Stomach (tissue), 9 donors: ENCODE data around the gene GNG3. TPM values are rescaled to one million over a fixed set of nuclear protein-coding genes. Genes with fewer than 3 reads are reported as not detected.

Experiments used
- DNase-seq, 2 donors: peaks; one replicate each; pipeline versions ENCODE4 v3.0.0 to v3.0.0-alpha.2; 2013 to 2019
- H3K27ac ChIP-seq, 5 donors: fragments of 200-600 bp in 4 of 5; sonication (generic) in 4 of 5; one replicate each; pipeline ENCODE4 v1.5.1; 2013 to 2019; ENCODE audit warnings: mild to moderate bottlenecking in 1 of 5, moderate library complexity in 1 of 5
- H3K27me3 ChIP-seq, 3 donors: fragments of 200-600 bp; sonication (generic); one replicate each; pipeline ENCODE4 v1.5.1; 2017 to 2019; ENCODE audit warnings: mixed run types in 1 of 3
- H3K36me3 ChIP-seq, 4 donors: fragments of 200-600 bp; sonication (generic); 1 replicate in 3 of 4; 2 replicates in 1 of 4; pipeline ENCODE4 v1.5.1; 2016 to 2019
- H3K4me1 ChIP-seq, 4 donors: fragments of 200-600 bp; sonication (generic); one replicate each; pipeline ENCODE4 v1.5.1; 2016 to 2019
- H3K4me3 ChIP-seq, 4 donors: fragments of 200-600 bp; sonication (generic) in 3 of 4; one replicate each; pipeline ENCODE4 v1.5.1; 2016 to 2019; ENCODE audit warnings: mild to moderate bottlenecking in 1 of 4
- H3K9me3 ChIP-seq, 4 donors: fragments of 200-600 bp; sonication (generic); one replicate each; pipeline ENCODE4 v1.5.1; 2016 to 2019
- POLR2A ChIP-seq, 4 donors: fragments of 450-650 bp; IDR thresholded peaks; one replicate each; pipeline ENCODE4 v1.6.1; 2016; ENCODE audit warnings: antibody characterized with exemption in 4 of 4, control low read depth in 2 of 4, mild to moderate bottlenecking in 1 of 4, moderate library complexity in 1 of 4
- POLR2AphosphoS5 ChIP-seq, 3 donors: sonication (generic); formaldehyde crosslinking; IDR thresholded peaks; one replicate each; pipeline ENCODE4 v1.6.1; 2016; ENCODE audit warnings: antibody characterized with exemption in 3 of 3
- WGBS, 5 donors: extraction: QIAGEN DNeasy Blood & Tissue Kit in 3 of 5; methylation state at CpG; one replicate each; pipeline versions ENCODE4 v1.1.5 to v1.1.7; 2013 to 2018; 5-methylcytosine and 5-hydroxymethylcytosine counted together
- intact Hi-C: fragments of 100-400 bp; cut with DNase I; formaldehyde crosslinking; loops from one replicate; pipeline ENCODE4 v1.15.1; 2023; ENCODE audit warnings: low total_unique reads
- polyA plus RNA-seq, 3 donors: library from polyadenylated mRNA; stranded (reverse); fragments of 200-250 nt; gene quantifications; one replicate each; pipeline ENCODE4 v1.2.3, GENCODE V29; 2013
- small RNA-seq, 4 donors: library from RNA; depleted of rRNA; stranded (forward); fragments of <200 nt; gene quantifications; one replicate each; pipeline ENCODE3, GENCODE V24; 2016
- total RNA-seq, 5 donors: library from RNA; depleted of rRNA; stranded (reverse); fragments of >200 nt; gene quantifications; one replicate each; pipeline versions ENCODE4 v1.1.0 to v1.2.3, GENCODE V29; 2014 to 2016
- donor health status: healthy with polysubstance abuse.
- donor health status: Bipolar disorder and iron deficiency.
- donor health status: healthy.

GNG3 gene
- total and polyA plus RNA-seq, 8 donors: 0.75 TPM; not detected in 7

DNA sequence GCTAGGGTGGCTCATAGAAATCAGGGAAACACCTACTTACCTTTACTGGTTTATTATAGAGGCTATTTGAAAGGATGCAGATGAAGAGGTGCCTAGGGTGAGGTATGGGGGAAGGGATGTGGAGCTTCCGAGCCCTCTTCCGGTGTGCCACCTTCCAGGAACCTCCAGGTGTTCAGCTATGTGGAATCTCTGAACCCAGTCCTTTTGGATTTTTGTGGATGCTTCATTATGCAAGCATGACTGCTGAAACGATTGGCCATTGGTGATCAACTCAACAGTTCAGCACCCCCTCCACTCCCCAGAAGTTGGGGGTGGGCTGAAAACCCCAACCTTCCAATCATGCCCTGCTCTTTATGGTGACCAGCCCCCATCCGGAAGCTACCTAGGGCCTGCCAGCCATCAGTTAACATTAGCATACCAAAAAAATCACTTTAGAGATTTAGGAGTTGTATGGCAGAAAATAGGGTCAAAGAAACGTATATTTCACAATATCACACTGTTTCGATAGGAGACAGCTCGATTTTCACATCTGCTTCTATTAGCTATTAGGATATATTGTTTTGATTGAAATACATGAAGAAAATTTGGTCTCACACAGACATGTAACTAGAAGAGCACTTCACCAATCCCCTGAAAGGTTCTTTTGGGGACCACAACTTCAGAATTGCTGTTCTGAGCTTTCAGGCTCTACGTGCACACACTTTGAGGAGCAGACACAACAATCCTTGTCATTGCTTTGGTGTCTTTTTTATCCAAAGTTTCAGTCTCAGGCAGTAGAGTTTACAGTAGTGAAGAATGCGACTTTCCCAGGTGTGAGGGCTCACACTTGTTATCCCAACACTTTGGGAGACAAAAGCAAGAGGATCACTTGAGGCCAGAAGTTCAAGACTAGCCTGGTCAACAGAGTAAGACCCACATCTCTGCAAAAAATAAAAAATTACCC is 50.6 kb downstream of the GNG3 start:
- TF ChIP-seq POLR2A (IDR thresholded peaks at IDR 0.05): no peak
- TF ChIP-seq POLR2AphosphoS5 (IDR thresholded peaks at IDR 0.05): no peak
- intact Hi-C loops: no loop called here
- no peaks in the 10 kb centered on the region for H3K27me3 ChIP-seq
- H3K9me3 ChIP-seq: no peaks in the 10 kb centered on the region
- WGBS, 5 donors: 57 to 68% (median 65%) methylated on average over 9 of the region's 9 CpGs
- H3K4me3 ChIP-seq: no peak overlapping the region
- no peaks in the 10 kb centered on the region for H3K36me3 ChIP-seq
- no peak for DNase-seq
- H3K27ac ChIP-seq: no peak overlapping the region
- peaks cover 16 to 34% (median 27%) of the 10 kb centered on the region in 4 donors for H3K4me1 ChIP-seq

Small RNAs within 50 kb of the gene (small RNA-seq; reads per million reads assigned to genes)
- gene SNORA57: 0 reads per million in 4 donors

Other genes with a start within 250 kb of the GNG3 start
- 100 to 1,000 TPM; 550 to 693 (median 622) TPM for gene AHNAK, start 160.9 kb upstream of the GNG3 start, total RNA-seq
- gene AHNAK, start 160.9 kb upstream of the GNG3 start, polyA plus RNA-seq: 10 to 100 TPM; 37.4 to 76.8 (median 60.3) TPM
- 1,000 to 10,000 TPM in 1 of 5 donors, 100 to 1,000 TPM in 4; 671 to 1,412 (median 779) TPM for gene EEF1G, start 133.8 kb upstream of the GNG3 start, total RNA-seq
- 1,000 to 10,000 TPM; 1,415 to 1,760 (median 1,525) TPM for gene EEF1G, start 133.8 kb upstream of the GNG3 start, polyA plus RNA-seq
- 10 to 100 TPM in 3 of 5 donors, 1 to 10 TPM in 2; 6.1 to 36.2 (median 12.3) TPM for gene TUT1, start 116.2 kb upstream of the GNG3 start, total RNA-seq
- gene TUT1, start 116.2 kb upstream of the GNG3 start, polyA plus RNA-seq: 10 to 100 TPM; 13.3 to 18.9 (median 16.3) TPM
- 100 to 1,000 TPM in 1 of 5 donors, 10 to 100 TPM in 4; 53.9 to 110 (median 85.3) TPM for gene MTA2, start 105.8 kb upstream of the GNG3 start, total RNA-seq
- 10 to 100 TPM; 32.8 to 44.6 (median 34.7) TPM for gene MTA2, start 105.8 kb upstream of the GNG3 start, polyA plus RNA-seq
- 100 to 1,000 TPM in 1 of 5 donors, 10 to 100 TPM in 4; 24.4 to 112 (median 51.8) TPM for gene EML3, start 94.9 kb upstream of the GNG3 start, total RNA-seq
- gene EML3, start 94.9 kb upstream of the GNG3 start, polyA plus RNA-seq: 10 to 100 TPM; 68.1 to 71.3 (median 69.2) TPM
- gene ROM1, start 94.4 kb upstream of the GNG3 start, total RNA-seq: 1 to 10 TPM in 3 of 5 donors, under 1 TPM in 1, not detected in 1; 0.29 to 5.8 (median 2.8) TPM
- 10 to 100 TPM in 1 of 3 donors, 1 to 10 TPM in 2; 4.6 to 13.0 (median 5.1) TPM for gene ROM1, start 94.4 kb upstream of the GNG3 start, polyA plus RNA-seq
- 10 to 100 TPM in 4 of 5 donors, 1 to 10 TPM in 1; 5.2 to 50.8 (median 13.8) TPM for gene B3GAT3, start 85.7 kb upstream of the GNG3 start, total RNA-seq
- 10 to 100 TPM; 18.5 to 38.8 (median 27.6) TPM for gene B3GAT3, start 85.7 kb upstream of the GNG3 start, polyA plus RNA-seq
- gene GANAB, start 61.1 kb upstream of the GNG3 start, total RNA-seq: 100 to 1,000 TPM in 2 of 5 donors, 10 to 100 TPM in 3; 66.0 to 155 (median 95.5) TPM
- 10 to 100 TPM; 21.4 to 70.7 (median 66.2) TPM for gene GANAB, start 61.1 kb upstream of the GNG3 start, polyA plus RNA-seq
- gene INTS5, start 54.4 kb upstream of the GNG3 start, total RNA-seq: 10 to 100 TPM in 4 of 5 donors, 1 to 10 TPM in 1; 5.8 to 16.7 (median 15.1) TPM
- 1 to 10 TPM; 5.9 to 7.2 (median 7.2) TPM for gene INTS5, start 54.4 kb upstream of the GNG3 start, polyA plus RNA-seq
- 10 to 100 TPM in 4 of 5 donors, 1 to 10 TPM in 1; 5.8 to 58.2 (median 27.2) TPM for gene C11orf98, start 42.5 kb upstream of the GNG3 start, total RNA-seq
- 100 to 1,000 TPM; 112 to 179 (median 139) TPM for gene C11orf98, start 42.5 kb upstream of the GNG3 start, polyA plus RNA-seq
- gene CSKMT, start 42.4 kb upstream of the GNG3 start, total RNA-seq: 1 to 10 TPM in 4 of 5 donors, not detected in 1; 3.5 to 7.6 (median 4.9) TPM
- 10 to 100 TPM in 2 of 3 donors, 1 to 10 TPM in 1; 8.7 to 25.5 (median 19.9) TPM for gene CSKMT, start 42.4 kb upstream of the GNG3 start, polyA plus RNA-seq
- gene UQCC3, start 36.0 kb upstream of the GNG3 start, total RNA-seq: 10 to 100 TPM in 2 of 5 donors, 1 to 10 TPM in 3; 4.2 to 49.8 (median 8.1) TPM
- gene UQCC3, start 36.0 kb upstream of the GNG3 start, polyA plus RNA-seq: 10 to 100 TPM; 16.2 to 30.3 (median 20.9) TPM
- gene LBHD1, start 35.4 kb upstream of the GNG3 start, total RNA-seq: 10 to 100 TPM in 3 of 5 donors, 1 to 10 TPM in 1, under 1 TPM in 1; 0.45 to 56.6 (median 10.3) TPM
- gene LBHD1, start 35.4 kb upstream of the GNG3 start, polyA plus RNA-seq: 1 to 10 TPM; 4.9 to 6.8 (median 5.5) TPM
- gene UBXN1, start 28.6 kb upstream of the GNG3 start, total RNA-seq: 100 to 1,000 TPM in 3 of 5 donors, 10 to 100 TPM in 2; 78.6 to 236 (median 151) TPM
- 100 to 1,000 TPM; 113 to 236 (median 194) TPM for gene UBXN1, start 28.6 kb upstream of the GNG3 start, polyA plus RNA-seq
- gene LRRN4CL, start 18.1 kb upstream of the GNG3 start, total RNA-seq: 10 to 100 TPM in 2 of 5 donors, 1 to 10 TPM in 3; 4.0 to 20.0 (median 8.2) TPM
- 1 to 10 TPM; 1.6 to 4.6 (median 1.8) TPM for gene LRRN4CL, start 18.1 kb upstream of the GNG3 start, polyA plus RNA-seq
- 100 to 1,000 TPM in 3 of 5 donors, 10 to 100 TPM in 2; 29.9 to 144 (median 110) TPM for gene BSCL2, start 252 bp upstream of the GNG3 start, total RNA-seq
- 10 to 100 TPM; 63.4 to 95.9 (median 92.6) TPM for gene BSCL2, start 252 bp upstream of the GNG3 start, polyA plus RNA-seq
- 10 to 100 TPM; 10.3 to 73.5 (median 36.0) TPM for gene HNRNPUL2, start 19.8 kb downstream of the GNG3 start, total RNA-seq
- gene HNRNPUL2, start 19.8 kb downstream of the GNG3 start, polyA plus RNA-seq: 10 to 100 TPM; 25.1 to 28.6 (median 27.3) TPM
- 10 to 100 TPM in 1 of 5 donors, 1 to 10 TPM in 3, under 1 TPM in 1; 0.89 to 26.6 (median 8.2) TPM for gene TTC9C, start 20.8 kb downstream of the GNG3 start, total RNA-seq
- 10 to 100 TPM; 16.6 to 33.6 (median 26.0) TPM for gene TTC9C, start 20.8 kb downstream of the GNG3 start, polyA plus RNA-seq
- 10 to 100 TPM in 2 of 5 donors, 1 to 10 TPM in 2, not detected in 1; 4.2 to 16.5 (median 9.5) TPM for gene ZBTB3, start 46.5 kb downstream of the GNG3 start, total RNA-seq
- 1 to 10 TPM; 3.3 to 6.9 (median 3.4) TPM for gene ZBTB3, start 46.5 kb downstream of the GNG3 start, polyA plus RNA-seq
- gene POLR2G, start 53.9 kb downstream of the GNG3 start, total RNA-seq: 10 to 100 TPM in 4 of 5 donors, 1 to 10 TPM in 1; 3.8 to 95.5 (median 23.9) TPM
- 100 to 1,000 TPM in 1 of 3 donors, 10 to 100 TPM in 2; 85.8 to 119 (median 88.7) TPM for gene POLR2G, start 53.9 kb downstream of the GNG3 start, polyA plus RNA-seq
- gene TAF6L, start 63.7 kb downstream of the GNG3 start, total RNA-seq: 10 to 100 TPM in 4 of 5 donors, 1 to 10 TPM in 1; 4.6 to 35.0 (median 11.0) TPM
- gene TAF6L, start 63.7 kb downstream of the GNG3 start, polyA plus RNA-seq: 10 to 100 TPM in 2 of 3 donors, 1 to 10 TPM in 1; 7.5 to 19.7 (median 19.3) TPM
- 100 to 1,000 TPM in 1 of 5 donors, 10 to 100 TPM in 3, not detected in 1; 26.1 to 135 (median 85.5) TPM for gene TMEM179B, start 79.7 kb downstream of the GNG3 start, total RNA-seq
- gene TMEM179B, start 79.7 kb downstream of the GNG3 start, polyA plus RNA-seq: 10 to 100 TPM; 28.3 to 68.6 (median 32.1) TPM
- 10 to 100 TPM in 2 of 5 donors, 1 to 10 TPM in 1, under 1 TPM in 1, not detected in 1; 0.89 to 14.9 (median 10.7) TPM for gene TMEM223, start 84.3 kb downstream of the GNG3 start, total RNA-seq
- gene TMEM223, start 84.3 kb downstream of the GNG3 start, polyA plus RNA-seq: 10 to 100 TPM; 10.2 to 28.2 (median 17.7) TPM
- gene NXF1, start 97.8 kb downstream of the GNG3 start, total RNA-seq: 10 to 100 TPM; 30.7 to 83.5 (median 56.5) TPM
- 100 to 1,000 TPM in 1 of 3 donors, 10 to 100 TPM in 2; 23.5 to 138 (median 49.6) TPM for gene NXF1, start 97.8 kb downstream of the GNG3 start, polyA plus RNA-seq
- 10 to 100 TPM in 4 of 5 donors, 1 to 10 TPM in 1; 8.2 to 48.1 (median 24.2) TPM for gene STX5, start 124.4 kb downstream of the GNG3 start, total RNA-seq
- gene STX5, start 124.4 kb downstream of the GNG3 start, polyA plus RNA-seq: 10 to 100 TPM; 21.7 to 44.6 (median 29.3) TPM
- gene TEX54, start 125.2 kb downstream of the GNG3 start, total RNA-seq: not detected
- not detected for gene TEX54, start 125.2 kb downstream of the GNG3 start, polyA plus RNA-seq
- 10 to 100 TPM; 27.7 to 57.6 (median 41.2) TPM for gene WDR74, start 131.9 kb downstream of the GNG3 start, total RNA-seq
- gene WDR74, start 131.9 kb downstream of the GNG3 start, polyA plus RNA-seq: 10 to 100 TPM; 47.2 to 67.9 (median 48.8) TPM
- 100 to 1,000 TPM in 4 of 5 donors, 10 to 100 TPM in 1; 70.7 to 255 (median 141) TPM for gene SLC3A2, start 173.2 kb downstream of the GNG3 start, total RNA-seq
- 100 to 1,000 TPM in 1 of 3 donors, 10 to 100 TPM in 2; 36.0 to 176 (median 51.6) TPM for gene SLC3A2, start 173.2 kb downstream of the GNG3 start, polyA plus RNA-seq
- 10 to 100 TPM in 1 of 5 donors, 1 to 10 TPM in 2, under 1 TPM in 1, not detected in 1; 0.73 to 19.4 (median 6.6) TPM for gene CHRM1, start 213.7 kb downstream of the GNG3 start, total RNA-seq
- under 1 TPM in 2 of 3 donors, not detected in 1; 0.12 to 0.48 TPM for gene CHRM1, start 213.7 kb downstream of the GNG3 start, polyA plus RNA-seq